IMR-90 (cell line): Measurements from ENCODE around the gene NEMP1. TPM values are rescaled to one million over a fixed set of nuclear protein-coding genes. Genes with fewer than 3 reads are reported as not detected.

Source experiments
- ATAC-seq: fragments of 200-7000 bp; cut with Tn5 transposase; 2 replicates; pipeline ENCODE4 v1.9.1; 2020; ENCODE audit warnings: low read depth, mild to moderate bottlenecking, moderate library complexity
- BruUV-seq: library from RNA; stranded (reverse); fragments of 400-500 nt; replicated peaks from 2 replicates; lab custom pipeline; 2021; lab: Mats Ljungman, UMichigan
- CTCF ChIA-PET: fragments of 300-600 bp; formaldehyde crosslinking; extraction: SDS; loops from one replicate; lab custom pipeline; 2021; ENCODE audit warnings: antibody characterized with exemption; lab: Yijun Ruan, JAX
- POLR2A ChIA-PET: fragments of 300-600 bp; sonication (Branson Sonifier 250); formaldehyde crosslinking; loops from one replicate; lab custom pipeline; 2022; ENCODE audit warnings: antibody characterized with exemption; ENCODE audit not compliant: unreplicated experiment; lab: Charles Lee
- DNase-seq: peaks from one replicate; pipeline ENCODE4 v3.0.0; 2013
- H2AFZ ChIP-seq: replicated peaks from 2 replicates; pipeline ENCODE3; 2013; ENCODE audit warnings: low read length, mild to moderate bottlenecking; ENCODE audit not compliant: poor library complexity
- H2AK5ac ChIP-seq: 2 replicates; pipeline ENCODE4 v1.6.1; 2013; ENCODE audit warnings: low read depth, low read length, inconsistent platforms
- H2AK9ac ChIP-seq: replicated peaks from 2 replicates; pipeline ENCODE3; 2013; ENCODE audit warnings: mild to moderate bottlenecking, low read depth, low read length, moderate library complexity; ENCODE audit not compliant: poor library complexity
- H2BK120ac ChIP-seq: 2 replicates; pipeline ENCODE4 v1.6.1; 2013; ENCODE audit warnings: low read depth, low read length, inconsistent platforms
- H2BK15ac ChIP-seq: 3 replicates; pipeline ENCODE4 v1.6.1; 2013; ENCODE audit warnings: low read depth, low read length, inconsistent platforms
- H2BK20ac ChIP-seq: 2 replicates; pipeline ENCODE4 v1.6.1; 2013; ENCODE audit warnings: low read depth, mild to moderate bottlenecking, inconsistent platforms, low read length, moderate library complexity
- H2BK5ac ChIP-seq: 2 replicates; pipeline ENCODE4 v1.6.1; 2013; ENCODE audit warnings: mild to moderate bottlenecking, low read depth, low read length, inconsistent platforms; ENCODE audit not compliant: poor library complexity, severe bottlenecking
- H3K14ac ChIP-seq: replicated peaks from 2 replicates; pipeline ENCODE4 v1.6.1; 2013; ENCODE audit warnings: low read depth, low read length, inconsistent platforms
- H3K18ac ChIP-seq: 2 replicates; pipeline ENCODE4 v1.6.1; 2013; ENCODE audit warnings: low read depth, low read length, control low read depth
- H3K23ac ChIP-seq: 2 replicates; pipeline ENCODE4 v1.6.1; 2013; ENCODE audit warnings: low read depth, low read length, inconsistent platforms
- H3K27ac ChIP-seq: 2 replicates; pipeline ENCODE4 v1.5.1; 2013; ENCODE audit warnings: mild to moderate bottlenecking, control low read depth, low read length; ENCODE audit not compliant: insufficient read depth
- H3K27me3 ChIP-seq: 2 replicates; pipeline ENCODE4 v1.6.1; 2013; ENCODE audit warnings: low read length; ENCODE audit not compliant: control insufficient read depth, insufficient read depth
- H3K36me3 ChIP-seq: 2 replicates; pipeline ENCODE4 v1.6.1; 2013; ENCODE audit warnings: low read length, mixed read lengths; ENCODE audit not compliant: control insufficient read depth, insufficient read depth
- H3K4ac ChIP-seq: 2 replicates; pipeline ENCODE4 v1.6.1; 2013; ENCODE audit warnings: low read depth, low read length, inconsistent platforms
- H3K4me1 ChIP-seq: 2 replicates; pipeline ENCODE4 v1.6.1; 2013; ENCODE audit warnings: low read length, mixed read lengths; ENCODE audit not compliant: control insufficient read depth, insufficient read depth
- H3K4me2 ChIP-seq: 2 replicates; pipeline ENCODE4 v1.6.1; 2013; ENCODE audit warnings: low read depth, mild to moderate bottlenecking, control low read depth, low read length, moderate library complexity
- H3K4me3 ChIP-seq: 2 replicates; pipeline ENCODE4 v1.5.1; 2013; ENCODE audit warnings: low read depth, mild to moderate bottlenecking, control low read depth, low read length, moderate library complexity; ENCODE audit not compliant: insufficient read depth
- H3K56ac ChIP-seq: 2 replicates; pipeline ENCODE4 v1.6.1; 2013; ENCODE audit warnings: low read length, inconsistent platforms; ENCODE audit not compliant: insufficient read depth; ENCODE audit errors: extremely low read depth
- H3K79me1 ChIP-seq, 2 experiments: 2 replicates each; pipeline ENCODE4 v1.6.1; 2013; ENCODE audit warnings: low read length in 2 of 2, inconsistent platforms in 1 of 2, low read depth in 1 of 2
- H3K9ac ChIP-seq: 2 replicates; pipeline ENCODE4 v1.6.1; 2013; ENCODE audit warnings: low read depth, low read length, control low read depth
- H3K9me1 ChIP-seq: 2 replicates; pipeline ENCODE4 v1.6.1; 2013; ENCODE audit warnings: low read length, inconsistent platforms; ENCODE audit not compliant: insufficient read depth
- H3K9me3 ChIP-seq: 2 replicates; pipeline ENCODE4 v1.6.1; 2013; ENCODE audit warnings: low read length; ENCODE audit not compliant: control insufficient read depth, insufficient read depth
- H4K20me1 ChIP-seq: 2 replicates; pipeline ENCODE4 v1.6.1; 2013; ENCODE audit warnings: low read length, inconsistent platforms; ENCODE audit not compliant: insufficient read depth
- H4K5ac ChIP-seq: 2 replicates; pipeline ENCODE4 v1.6.1; 2013; ENCODE audit warnings: mild to moderate bottlenecking, low read depth, low read length, control low read depth
- H4K8ac ChIP-seq, 2 experiments: 2 replicates each; pipeline ENCODE4 v1.6.1; 2013; ENCODE audit warnings: low read depth in 2 of 2, low read length in 2 of 2, control low read depth in 1 of 2, inconsistent platforms in 1 of 2
- H4K91ac ChIP-seq: 2 replicates; pipeline ENCODE4 v1.6.1; 2013; ENCODE audit warnings: low read depth, low read length, inconsistent platforms; ENCODE audit not compliant: insufficient read depth
- BHLHE40 ChIP-seq: fragments of 150-350 bp; IDR thresholded peaks from 2 replicates; pipeline ENCODE4 v1.6.1; 2016; ENCODE audit warnings: mild to moderate bottlenecking, low read depth, low read length
- CEBPB ChIP-seq: IDR thresholded peaks from 2 replicates; pipeline ENCODE4 v1.6.1; 2012; ENCODE audit warnings: low read depth, low read length, improper control_type of control experiment
- CHD1 ChIP-seq: IDR thresholded peaks from 2 replicates; pipeline ENCODE4 v1.6.1; 2012; ENCODE audit warnings: low read depth, low read length, improper control_type of control experiment
- CTCF ChIP-seq: conservative IDR thresholded peaks from 2 replicates; pipeline ENCODE4 v1.5.1; 2012; ENCODE audit warnings: mild to moderate bottlenecking, low read depth, low read length, improper control_type of control experiment
- FOS ChIP-seq: fragments of 150-350 bp; IDR thresholded peaks from 2 replicates; pipeline ENCODE4 v1.6.1; 2016; ENCODE audit warnings: low read depth, low read length
- MAZ ChIP-seq: IDR thresholded peaks from 2 replicates; pipeline ENCODE4 v1.6.1; 2012; ENCODE audit warnings: low read depth, mild to moderate bottlenecking, low read length, improper control_type of control experiment, moderate library complexity, borderline replicate concordance
- MXI1 ChIP-seq: IDR thresholded peaks from 2 replicates; pipeline ENCODE4 v1.6.1; 2012; ENCODE audit warnings: low read depth, mild to moderate bottlenecking, low read length, moderate library complexity, borderline replicate concordance
- POLR2A ChIP-seq: IDR thresholded peaks from 2 replicates; pipeline ENCODE4 v1.6.1; 2012; ENCODE audit warnings: mild to moderate bottlenecking, low read depth, low read length
- RAD21 ChIP-seq: IDR thresholded peaks from 2 replicates; pipeline ENCODE4 v1.6.1; 2012; ENCODE audit warnings: low read length, improper control_type of control experiment
- RCOR1 ChIP-seq: IDR thresholded peaks from 2 replicates; pipeline ENCODE4 v1.6.1; 2012; ENCODE audit warnings: mild to moderate bottlenecking, low read length, improper control_type of control experiment; ENCODE audit not compliant: insufficient replicate concordance
- RFX5 ChIP-seq: IDR thresholded peaks from 2 replicates; pipeline ENCODE4 v1.8.0; 2012; ENCODE audit warnings: low read depth, mild to moderate bottlenecking, low read length, moderate library complexity
- USF2 ChIP-seq: fragments of 150-350 bp; IDR thresholded peaks from 2 replicates; pipeline ENCODE4 v1.6.1; 2017; ENCODE audit warnings: mild to moderate bottlenecking, antibody characterized with exemption, low read length, low read depth
- WGBS, 2 experiments: methylation state at CpG; one replicate each; pipeline versions ENCODE4 v1.1.5 to v1.1.7; 2013; ENCODE audit warnings: missing lambda C conversion rate in 2 of 2; ENCODE audit not compliant: insufficient read length in 1 of 2; ENCODE audit errors: extremely low coverage in 2 of 2; 5-methylcytosine and 5-hydroxymethylcytosine counted together
- dilution Hi-C: fragments of 300-500 bp; cut with HindIII; formaldehyde crosslinking; loops from one replicate; pipeline ENCODE4 v1.14.3; 2018; ENCODE audit warnings: low sequenced_read_pairs; ENCODE audit not compliant: unreplicated experiment
- in situ Hi-C: fragments of 300-500 bp; cut with MboI; formaldehyde crosslinking; loops from 3 replicates; pipeline ENCODE4 v1.14.3; 2019; ENCODE audit warnings: low sequenced_read_pairs, inconsistent platforms, mixed read lengths
- intact Hi-C: fragments of 100-400 bp; cut with micrococcal nuclease; formaldehyde crosslinking; loops from 2 replicates; pipeline ENCODE4 v1.10.0; 2022
- polyA plus RNA-seq, 3 experiments: library from polyadenylated mRNA; depleted of rRNA; stranded (reverse); fragments of >200 nt; gene quantifications; 2 replicates each; pipeline ENCODE4 v1.2.3, GENCODE V29; 2012; ENCODE audit warnings: low replicate concordance in 1 of 3
- total RNA-seq: library from RNA; depleted of rRNA; stranded (reverse); fragments of >200 nt; gene quantifications from 2 replicates; pipeline ENCODE4 v1.2.3, GENCODE V29; 2012

Gene NEMP1
- total and polyA plus RNA-seq, 2 of the 4 experiments (the other 2 are of a cell fraction): 8.9 to 10.9 TPM

GRCh38 chr12:57046086-57046791 lies 32.4 kb downstream of the NEMP1 start:
- no peaks in the 10 kb centered on the region for H3K36me3 ChIP-seq
- no peak for TF ChIP-seq CEBPB
- no peak for TF ChIP-seq MAZ
- TF ChIP-seq CHD1: no peak
- TF ChIP-seq RCOR1: no peak
- TF ChIP-seq USF2: no peak
- TF ChIP-seq POLR2A: no peak
- no peak for TF ChIP-seq RFX5
- no peak for TF ChIP-seq BHLHE40
- TF ChIP-seq RAD21: no peak
- no peak for TF ChIP-seq MXI1
- TF ChIP-seq FOS: no peak
- no peak for TF ChIP-seq CTCF
- H3K79me1 ChIP-seq: no peaks in the 10 kb centered on the region
- dilution Hi-C loops: no loop called here
- BruUV-seq: no TSS peak
- H2AK9ac ChIP-seq: no peak overlapping the region
- H3K9me3 ChIP-seq: no peaks in the 10 kb centered on the region
- ATAC-seq (no peak), DNase-seq (no peak)
- H3K14ac ChIP-seq: no peak overlapping the region
- no peak overlapping the region for H3K18ac ChIP-seq
- no peak overlapping the region for H3K9ac ChIP-seq
- H3K56ac ChIP-seq: no peak overlapping the region
- H2BK15ac ChIP-seq: no peak overlapping the region
- H2BK120ac ChIP-seq: no peak overlapping the region
- no peak overlapping the region for H3K27ac ChIP-seq
- no peak overlapping the region; the same call in 1 of the 2 replicates for H3K23ac ChIP-seq
- peaks cover 3% of the 10 kb centered on the region; the same call in 1 of the 2 replicates for H3K4me1 ChIP-seq
- H2BK5ac ChIP-seq: no peak overlapping the region
- H3K4ac ChIP-seq: no peak overlapping the region
- H4K8ac ChIP-seq: no peak overlapping the region
- intact Hi-C loops: no loop called here
- no peak overlapping the region for H3K4me2 ChIP-seq
- in situ Hi-C loops: no loop called here
- WGBS, 2 experiments: 80% methylated on average over 1 of the region's 6 CpGs; no CpG with 5 or more reads in 1 of the 2 experiments
- H3K27me3 ChIP-seq: peaks cover 33% of the 10 kb centered on the region
- no peak overlapping the region for H2AFZ ChIP-seq
- peaks cover 10% of the 10 kb centered on the region; the same call in 1 of the 2 replicates for H4K20me1 ChIP-seq
- ChIA-PET POLR2A (no interaction called here), CTCF (no interaction called here)
- no peaks in the 10 kb centered on the region; the same call in 1 of the 2 replicates for H3K9me1 ChIP-seq
- no peak overlapping the region for H2AK5ac ChIP-seq
- no peak overlapping the region for H3K4me3 ChIP-seq
- no peak overlapping the region for H4K5ac ChIP-seq
- H4K91ac ChIP-seq: no peak overlapping the region
- H2BK20ac ChIP-seq: no peak overlapping the region
